Osteoblast (primary cell): ENCODE data around the gene SORCS1. TPM values are rescaled to one million over a fixed set of nuclear protein-coding genes. Genes with fewer than 3 reads are reported as not detected.
A peak's percentile ranks its signal among the peaks of the same experiment; 100 is the strongest.

Source experiments
- DNase-seq: peaks from one replicate; pipeline ENCODE4 v3.0.0; 2011; ENCODE audit warnings: low spot score, mixed read lengths; ENCODE audit not compliant: insufficient read length; ENCODE audit errors: missing footprints
- H2AFZ ChIP-seq: 2 replicates; pipeline ENCODE4 v1.6.0; 2011; ENCODE audit warnings: mild to moderate bottlenecking, low read length
- H3K27ac ChIP-seq: 2 replicates; pipeline ENCODE4 v1.5.1; 2011; ENCODE audit warnings: mild to moderate bottlenecking, low read depth, low read length, moderate library complexity
- H3K27me3 ChIP-seq: 2 replicates; pipeline ENCODE4 v1.6.0; 2012; ENCODE audit warnings: mild to moderate bottlenecking, control low read depth, inconsistent platforms, low read length, moderate library complexity; ENCODE audit not compliant: insufficient read depth
- H3K36me3 ChIP-seq: 2 replicates; pipeline ENCODE4 v1.5.1; 2011; ENCODE audit warnings: mild to moderate bottlenecking, low read length, control low read depth, moderate library complexity; ENCODE audit not compliant: insufficient read depth
- H3K4me1 ChIP-seq: 2 replicates; pipeline ENCODE4 v1.5.1; 2011; ENCODE audit warnings: mild to moderate bottlenecking, low read length, control low read depth, moderate library complexity; ENCODE audit not compliant: insufficient read depth
- H3K4me2 ChIP-seq: 2 replicates; pipeline ENCODE4 v1.6.0; 2011; ENCODE audit warnings: mild to moderate bottlenecking, low read length; ENCODE audit not compliant: insufficient read depth
- H3K4me3 ChIP-seq: fragments of 200-600 bp; sonication (generic); 3 replicates; pipeline ENCODE4 v1.5.1; 2012; ENCODE audit warnings: mild to moderate bottlenecking, low read length, inconsistent platforms; ENCODE audit not compliant: insufficient read depth
- H3K79me2 ChIP-seq: 2 replicates; pipeline ENCODE4 v1.6.0; 2012; ENCODE audit warnings: mild to moderate bottlenecking, low read length, control low read depth, inconsistent platforms; ENCODE audit not compliant: insufficient read depth
- H3K9me3 ChIP-seq: 2 replicates; pipeline ENCODE4 v1.5.1; 2011; ENCODE audit warnings: low read depth, low read length, control low read depth
- H4K20me1 ChIP-seq: 2 replicates; pipeline ENCODE4 v1.6.0; 2012; ENCODE audit warnings: mild to moderate bottlenecking, low read length, control low read depth; ENCODE audit not compliant: insufficient read depth
- CTCF ChIP-seq: IDR thresholded peaks from 2 replicates; pipeline ENCODE4 v1.5.1; 2011; ENCODE audit warnings: mild to moderate bottlenecking, low read depth, low read length, moderate library complexity; ENCODE audit errors: extremely low read depth
- total RNA-seq: library from RNA; depleted of rRNA; stranded (reverse); fragments of >200 nt; gene quantifications from 2 replicates; pipeline ENCODE4 v1.2.3, GENCODE V29; 2012

Gene SORCS1
- total RNA-seq, 1 donor = not detected

DNA sequence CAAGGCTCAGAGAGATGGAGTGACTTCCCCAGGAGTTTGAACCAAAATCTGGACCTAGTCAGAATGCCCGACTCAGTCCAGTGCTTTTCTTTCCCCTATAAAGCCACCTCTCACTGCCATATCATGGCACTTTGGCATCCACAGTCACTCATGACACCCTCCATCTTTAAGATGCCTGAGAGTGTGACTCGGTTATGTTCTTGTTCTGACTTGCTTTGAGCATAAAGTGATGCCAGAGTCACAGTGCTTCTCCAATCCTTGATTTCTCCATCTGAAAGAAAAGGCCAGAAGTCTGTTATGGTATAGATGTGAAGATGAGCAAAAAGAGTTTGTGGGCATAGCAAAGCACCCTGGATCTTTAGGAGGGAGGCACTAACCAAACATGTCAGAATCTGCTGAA lies 538.1 kb downstream of the SORCS1 start:
- H2AFZ ChIP-seq = no peak overlapping the region
- H3K79me2 ChIP-seq = no peaks in the 10 kb centered on the region
- no peaks in the 10 kb centered on the region for H3K9me3 ChIP-seq
- no peak for TF ChIP-seq CTCF
- no peaks in the 10 kb centered on the region for H4K20me1 ChIP-seq
- DNase-seq = no peak
- no peaks in the 10 kb centered on the region for H3K4me1 ChIP-seq
- no peak overlapping the region for H3K27ac ChIP-seq
- H3K27me3 ChIP-seq = no peaks in the 10 kb centered on the region
- no peaks in the 10 kb centered on the region for H3K36me3 ChIP-seq
- no peak overlapping the region for H3K4me3 ChIP-seq
- no peak overlapping the region for H3K4me2 ChIP-seq

- no peak for DNase-seq
- TF ChIP-seq CTCF = no peak
- no peak overlapping the region for H3K4me2 ChIP-seq
- no peaks in the 10 kb centered on the region for H3K79me2 ChIP-seq
- H3K4me1 ChIP-seq = no peaks in the 10 kb centered on the region
- no peak overlapping the region for H2AFZ ChIP-seq
- H3K36me3 ChIP-seq = no peaks in the 10 kb centered on the region
- no peaks in the 10 kb centered on the region for H3K27me3 ChIP-seq
- no peak overlapping the region for H3K4me3 ChIP-seq
- no peaks in the 10 kb centered on the region for H3K9me3 ChIP-seq
- H4K20me1 ChIP-seq = no peaks in the 10 kb centered on the region
- no peak overlapping the region for H3K27ac ChIP-seq
Observed at GRCh38 chr10:106625751-106626150, 538.8 kb downstream of the SORCS1 start.

DNA sequence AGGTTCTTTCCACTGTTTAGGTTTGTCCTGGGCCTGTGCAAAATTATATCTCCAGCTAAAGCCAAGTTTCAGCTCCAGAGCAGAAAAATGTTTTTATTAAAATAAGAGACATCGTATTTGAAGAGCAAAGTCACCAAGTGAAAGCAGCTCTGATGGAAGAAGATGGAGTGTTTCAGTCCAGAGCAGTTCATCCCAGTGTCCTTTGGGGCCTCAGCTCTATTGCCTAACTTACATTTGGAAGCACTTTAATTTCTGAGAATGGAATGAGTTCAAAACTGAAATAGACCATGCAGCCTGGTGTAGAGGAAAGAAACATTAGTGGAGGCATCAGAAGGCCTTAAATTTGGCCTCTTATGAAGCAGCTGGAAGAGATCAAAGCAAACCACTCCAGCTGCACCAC lies 545.2 kb downstream of the SORCS1 start:
- H3K36me3 ChIP-seq = no peaks in the 10 kb centered on the region
- H2AFZ ChIP-seq = no peak overlapping the region
- no peaks in the 10 kb centered on the region for H3K27me3 ChIP-seq
- H3K4me3 ChIP-seq = no peak overlapping the region
- DNase-seq = peak; percentile 34
- H3K27ac ChIP-seq = no peak overlapping the region
- H3K79me2 ChIP-seq = no peaks in the 10 kb centered on the region
- no peaks in the 10 kb centered on the region for H4K20me1 ChIP-seq
- no peak for TF ChIP-seq CTCF
- H3K4me2 ChIP-seq = no peak overlapping the region
- H3K4me1 ChIP-seq = no peaks in the 10 kb centered on the region
- no peaks in the 10 kb centered on the region for H3K9me3 ChIP-seq

DNA sequence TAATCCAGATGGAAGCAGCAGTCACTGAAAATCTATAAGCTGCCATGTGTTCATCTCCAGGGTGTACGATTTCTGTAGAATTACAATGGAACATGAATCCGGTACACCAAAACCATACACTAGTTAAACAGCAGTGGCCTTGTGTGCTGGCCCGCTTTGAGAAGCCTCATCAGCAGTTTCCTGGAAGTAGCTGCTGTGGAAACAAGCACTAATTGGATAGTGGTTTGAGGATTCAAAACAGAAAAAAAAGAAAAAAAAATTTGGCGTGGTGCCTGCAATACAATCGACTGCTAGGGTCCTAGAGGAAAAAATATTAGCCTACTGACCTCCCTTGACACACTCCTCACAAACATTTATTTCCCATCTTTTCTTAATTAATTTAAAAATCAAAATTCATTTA lies 545.9 kb downstream of the SORCS1 start:
- DNase-seq = no peak
- H3K4me3 ChIP-seq = no peak overlapping the region
- no peak overlapping the region for H3K4me2 ChIP-seq
- H3K27me3 ChIP-seq = no peaks in the 10 kb centered on the region
- H3K79me2 ChIP-seq = no peaks in the 10 kb centered on the region
- H3K27ac ChIP-seq = no peak overlapping the region
- H3K9me3 ChIP-seq = no peaks in the 10 kb centered on the region
- H4K20me1 ChIP-seq = no peaks in the 10 kb centered on the region
- no peak for TF ChIP-seq CTCF
- H3K4me1 ChIP-seq = no peaks in the 10 kb centered on the region
- H2AFZ ChIP-seq = no peak overlapping the region
- no peaks in the 10 kb centered on the region for H3K36me3 ChIP-seq
